Astrocyte (in vitro differentiated cells and primary cell): Measurements from ENCODE around the gene TRAPPC3.

Experiments
- CTCF ChIP-seq: IDR thresholded peaks from 2 replicates; pipeline ENCODE4 v1.5.1; 2011; ENCODE audit warnings: low read depth, mild to moderate bottlenecking, inconsistent platforms, low read length, moderate library complexity; ENCODE audit not compliant: insufficient read depth
- EZH2 ChIP-seq: IDR thresholded peaks from 2 replicates; pipeline ENCODE4 v1.6.1; 2012; ENCODE audit warnings: mild to moderate bottlenecking, low read length, inconsistent platforms; ENCODE audit not compliant: insufficient read depth

DNA sequence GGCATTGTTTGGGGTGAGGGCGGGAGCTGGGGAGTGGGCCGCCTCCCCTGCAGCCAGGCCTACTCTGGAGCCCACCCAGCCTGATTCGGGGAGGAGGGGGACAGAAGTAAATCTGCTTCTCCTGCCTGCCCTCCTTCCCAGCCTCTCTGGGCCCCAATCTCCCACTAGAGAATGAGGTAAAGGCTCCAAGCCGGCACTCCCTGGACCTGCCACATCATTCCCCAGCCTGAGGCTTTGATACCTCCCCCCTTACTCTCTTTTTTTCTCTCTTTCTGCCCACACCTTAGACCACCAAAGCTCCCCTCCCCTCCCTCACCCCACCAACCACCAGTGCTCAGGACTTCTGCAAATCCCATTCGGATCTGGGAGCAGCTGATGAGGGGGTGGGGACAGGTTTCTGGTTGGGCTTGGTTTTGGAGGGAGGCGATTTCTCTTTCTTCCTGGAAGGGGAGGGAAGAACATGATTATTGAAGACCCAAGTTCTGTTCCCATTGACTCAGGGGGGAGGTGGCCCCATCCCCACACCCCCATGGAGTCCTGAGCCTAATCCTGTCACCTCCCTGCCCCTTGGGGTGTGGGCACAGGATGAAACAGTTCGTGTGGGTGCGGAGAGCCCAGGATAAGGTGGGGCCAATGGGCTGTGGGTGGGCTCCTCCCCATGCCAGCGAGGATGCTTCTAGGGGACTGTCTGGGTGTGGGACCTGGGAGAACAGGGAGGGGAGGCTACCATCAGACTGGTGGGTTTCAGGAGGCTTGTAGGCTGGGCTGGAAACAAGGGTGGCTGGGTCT is 8.0 kb upstream of the TRAPPC3 start:
- TF ChIP-seq CTCF (no peak), EZH2 (no peak)
